ENCODE measurements around the gene IQCF5.

DNA sequence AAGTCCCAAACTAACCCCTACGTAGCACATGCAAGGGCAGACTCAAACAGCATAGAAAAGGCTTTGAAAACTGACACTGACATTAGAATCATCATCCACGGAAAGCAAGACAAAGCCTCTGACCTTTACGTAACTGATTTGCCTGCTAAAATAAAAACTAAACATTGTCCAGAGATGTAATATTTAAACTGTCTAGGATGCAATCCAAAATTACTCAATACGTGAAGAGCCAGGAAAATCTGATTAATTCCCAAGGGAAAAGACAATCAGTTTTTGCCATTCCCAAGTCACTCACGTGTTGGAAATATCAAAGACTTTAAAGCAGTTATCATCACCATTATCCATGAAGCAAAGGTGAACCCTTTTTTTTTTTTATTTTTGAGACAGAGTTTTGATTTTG lies 41.0 kb upstream of the IQCF5 start:
- TF ChIP-seq, protein P1, sequence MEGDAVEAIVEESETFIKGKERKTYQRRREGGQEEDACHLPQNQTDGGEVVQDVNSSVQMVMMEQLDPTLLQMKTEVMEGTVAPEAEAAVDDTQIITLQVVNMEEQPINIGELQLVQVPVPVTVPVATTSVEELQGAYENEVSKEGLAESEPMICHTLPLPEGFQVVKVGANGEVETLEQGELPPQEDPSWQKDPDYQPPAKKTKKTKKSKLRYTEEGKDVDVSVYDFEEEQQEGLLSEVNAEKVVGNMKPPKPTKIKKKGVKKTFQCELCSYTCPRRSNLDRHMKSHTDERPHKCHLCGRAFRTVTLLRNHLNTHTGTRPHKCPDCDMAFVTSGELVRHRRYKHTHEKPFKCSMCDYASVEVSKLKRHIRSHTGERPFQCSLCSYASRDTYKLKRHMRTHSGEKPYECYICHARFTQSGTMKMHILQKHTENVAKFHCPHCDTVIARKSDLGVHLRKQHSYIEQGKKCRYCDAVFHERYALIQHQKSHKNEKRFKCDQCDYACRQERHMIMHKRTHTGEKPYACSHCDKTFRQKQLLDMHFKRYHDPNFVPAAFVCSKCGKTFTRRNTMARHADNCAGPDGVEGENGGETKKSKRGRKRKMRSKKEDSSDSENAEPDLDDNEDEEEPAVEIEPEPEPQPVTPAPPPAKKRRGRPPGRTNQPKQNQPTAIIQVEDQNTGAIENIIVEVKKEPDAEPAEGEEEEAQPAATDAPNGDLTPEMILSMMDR (IDR thresholded peaks at IDR 0.05), result no peak
- TF ChIP-seq, protein P2, sequence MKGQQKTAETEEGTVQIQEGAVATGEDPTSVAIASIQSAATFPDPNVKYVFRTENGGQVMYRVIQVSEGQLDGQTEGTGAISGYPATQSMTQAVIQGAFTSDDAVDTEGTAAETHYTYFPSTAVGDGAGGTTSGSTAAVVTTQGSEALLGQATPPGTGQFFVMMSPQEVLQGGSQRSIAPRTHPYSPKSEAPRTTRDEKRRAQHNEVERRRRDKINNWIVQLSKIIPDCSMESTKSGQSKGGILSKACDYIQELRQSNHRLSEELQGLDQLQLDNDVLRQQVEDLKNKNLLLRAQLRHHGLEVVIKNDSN (IDR thresholded peaks at IDR 0.05; ENCODE audit: borderline replicate concordance, low read depth), result no peak
- TF ChIP-seq RFX5 (IDR thresholded peaks at IDR 0.05; ENCODE audit: low read length) (no peak), JUND (IDR thresholded peaks at IDR 0.05) (no peak)
